CD1c-positive myeloid dendritic cell (primary cell): ENCODE measurements around the gene RNF123.
A peak's percentile ranks its signal among the peaks of the same experiment; 100 is the strongest.
"Not testable (repeated sequence)": the region's sequence is repeated elsewhere in the genome, so short reads cannot be mapped to it uniquely, and the experiment has no call there.

Experiments
- DNase-seq: peaks from one replicate; pipeline ENCODE4 v3.0.0-alpha.2; 2016; ENCODE audit errors: extremely low spot score

Gene RNF123

GRCh38 chr3:49681232-49681522 lies 8.2 kb upstream of the RNF123 start:
- DNase-seq, result no peak

GRCh38 chr3:49681543-49681942 lies 7.8 kb upstream of the RNF123 start:
- DNase-seq, result no peak

- DNase-seq, result no peak
These were observed 6.2 kb upstream of the RNF123 start for GRCh38 chr3:49683162-49683561.

GRCh38 chr3:49684453-49684852 lies 4.9 kb upstream of the RNF123 start:
- not testable (repeated sequence) for DNase-seq

GRCh38 chr3:49685103-49685502 lies 4.3 kb upstream of the RNF123 start:
- not testable (repeated sequence) for DNase-seq

- DNase-seq, result not testable (repeated sequence)
These were observed 3.5 kb upstream of the RNF123 start for GRCh38 chr3:49685846-49686245.

GRCh38 chr3:49686346-49686745 lies 3.0 kb upstream of the RNF123 start:
- DNase-seq, result not testable (repeated sequence)

- peak; percentile 65 for DNase-seq
These were observed 2.5 kb upstream of the RNF123 start for GRCh38 chr3:49686769-49687423.

- not testable (repeated sequence) for DNase-seq
These were observed 1.9 kb upstream of the RNF123 start for GRCh38 chr3:49687424-49687795.

- DNase-seq, result not testable (repeated sequence)
These were observed 865 bp upstream of the RNF123 start for GRCh38 chr3:49688338-49689045.

- not testable (repeated sequence) for DNase-seq
These were observed 709 bp downstream of the RNF123 start for GRCh38 chr3:49689908-49690624.

GRCh38 chr3:49690856-49691255 lies 1.5 kb downstream of the RNF123 start:
- DNase-seq, result not testable (repeated sequence)

- not testable (repeated sequence) for DNase-seq
These were observed 2.1 kb downstream of the RNF123 start for GRCh38 chr3:49691481-49691880.

GRCh38 chr3:49694409-49695070 lies 5.2 kb downstream of the RNF123 start:
- not testable (repeated sequence) for DNase-seq

GRCh38 chr3:49695350-49696015 lies 6.1 kb downstream of the RNF123 start:
- not testable (repeated sequence) for DNase-seq

- DNase-seq, result no peak
These were observed 10.1 kb downstream of the RNF123 start for GRCh38 chr3:49699281-49699979.

GRCh38 chr3:49700014-49700413 lies 10.7 kb downstream of the RNF123 start:
- DNase-seq, result no peak

- no peak for DNase-seq
These were observed 11.2 kb downstream of the RNF123 start for GRCh38 chr3:49700453-49701128.

GRCh38 chr3:49701388-49702077 lies 12.2 kb downstream of the RNF123 start:
- no peak for DNase-seq

- DNase-seq, result no peak
These were observed 13.3 kb downstream of the RNF123 start for GRCh38 chr3:49702672-49703071.
